ENCODE measurements around the gene ZNF280A. TPM values are rescaled to one million over a fixed set of nuclear protein-coding genes. Genes with fewer than 3 reads are reported as not detected.

Gene ZNF280A
- total RNA-seq, 1 experiment from 2014 or later = 0.22 TPM

DNA sequence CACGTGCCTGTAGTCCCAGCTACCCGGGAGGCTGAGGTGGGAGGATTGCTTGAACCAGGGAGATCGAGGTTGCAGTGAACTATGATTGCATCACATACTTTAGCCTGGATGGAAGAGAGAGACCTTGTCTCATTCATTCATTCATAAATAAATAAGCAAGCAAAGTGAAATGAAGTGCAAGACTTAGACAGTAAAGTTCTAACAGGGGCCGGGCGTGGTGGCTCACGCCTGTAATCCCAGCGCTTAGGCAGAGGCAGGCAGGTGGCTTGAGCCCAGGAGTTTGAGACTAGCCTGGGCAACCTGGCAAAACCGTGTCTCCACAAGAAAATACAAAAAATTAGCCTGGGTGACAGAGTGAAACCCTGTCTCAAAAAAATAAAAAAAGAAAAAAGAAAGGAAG is 1.6 kb upstream of the ZNF280A start (continued):
- TF ChIP-seq, protein P1, sequence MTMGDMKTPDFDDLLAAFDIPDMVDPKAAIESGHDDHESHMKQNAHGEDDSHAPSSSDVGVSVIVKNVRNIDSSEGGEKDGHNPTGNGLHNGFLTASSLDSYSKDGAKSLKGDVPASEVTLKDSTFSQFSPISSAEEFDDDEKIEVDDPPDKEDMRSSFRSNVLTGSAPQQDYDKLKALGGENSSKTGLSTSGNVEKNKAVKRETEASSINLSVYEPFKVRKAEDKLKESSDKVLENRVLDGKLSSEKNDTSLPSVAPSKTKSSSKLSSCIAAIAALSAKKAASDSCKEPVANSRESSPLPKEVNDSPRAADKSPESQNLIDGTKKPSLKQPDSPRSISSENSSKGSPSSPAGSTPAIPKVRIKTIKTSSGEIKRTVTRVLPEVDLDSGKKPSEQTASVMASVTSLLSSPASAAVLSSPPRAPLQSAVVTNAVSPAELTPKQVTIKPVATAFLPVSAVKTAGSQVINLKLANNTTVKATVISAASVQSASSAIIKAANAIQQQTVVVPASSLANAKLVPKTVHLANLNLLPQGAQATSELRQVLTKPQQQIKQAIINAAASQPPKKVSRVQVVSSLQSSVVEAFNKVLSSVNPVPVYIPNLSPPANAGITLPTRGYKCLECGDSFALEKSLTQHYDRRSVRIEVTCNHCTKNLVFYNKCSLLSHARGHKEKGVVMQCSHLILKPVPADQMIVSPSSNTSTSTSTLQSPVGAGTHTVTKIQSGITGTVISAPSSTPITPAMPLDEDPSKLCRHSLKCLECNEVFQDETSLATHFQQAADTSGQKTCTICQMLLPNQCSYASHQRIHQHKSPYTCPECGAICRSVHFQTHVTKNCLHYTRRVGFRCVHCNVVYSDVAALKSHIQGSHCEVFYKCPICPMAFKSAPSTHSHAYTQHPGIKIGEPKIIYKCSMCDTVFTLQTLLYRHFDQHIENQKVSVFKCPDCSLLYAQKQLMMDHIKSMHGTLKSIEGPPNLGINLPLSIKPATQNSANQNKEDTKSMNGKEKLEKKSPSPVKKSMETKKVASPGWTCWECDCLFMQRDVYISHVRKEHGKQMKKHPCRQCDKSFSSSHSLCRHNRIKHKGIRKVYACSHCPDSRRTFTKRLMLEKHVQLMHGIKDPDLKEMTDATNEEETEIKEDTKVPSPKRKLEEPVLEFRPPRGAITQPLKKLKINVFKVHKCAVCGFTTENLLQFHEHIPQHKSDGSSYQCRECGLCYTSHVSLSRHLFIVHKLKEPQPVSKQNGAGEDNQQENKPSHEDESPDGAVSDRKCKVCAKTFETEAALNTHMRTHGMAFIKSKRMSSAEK (CRISPR knock-in tag; IDR thresholded peaks at IDR 0.05; ENCODE audit: borderline replicate concordance) = no peak
- TF ChIP-seq RORB (CRISPR knock-in tag; IDR thresholded peaks at IDR 0.05) (no peak), TCF7 (CRISPR knock-in tag; IDR thresholded peaks at IDR 0.05; ENCODE audit: low read depth) (no peak), ZNF317 (CRISPR knock-in tag; IDR thresholded peaks at IDR 0.05; ENCODE audit: borderline replicate concordance, low read depth) (no peak)

GRCh38 chr22:22520667-22521602 is 865 bp upstream of the ZNF280A start:
- H3K36me3 Mint-ChIP-seq = no peaks in the 10 kb centered on the region
- CTCF ChIA-PET = interaction anchor here (0.8 to 2.7 kb wide), 6 partner anchors 12 to 320 kb away, joined by 3 to 10 read pairs (median 8); partner anchors contain the start of genes PRAME and ZNF280B
- peaks cover 91% of the 10 kb centered on the region for H3K27me3 Mint-ChIP-seq (ENCODE audit: low read depth)
- peaks cover 10% of the 10 kb centered on the region for H3K9me3 Mint-ChIP-seq
- H3K27ac Mint-ChIP-seq = no peak overlapping the region
- H3K4me3 Mint-ChIP-seq = no peak overlapping the region
- ATAC-seq (no peak), DNase-seq (ENCODE audit: low spot score) (no peak)
- POLR2A ChIA-PET = interaction anchor here (1.5 kb wide), 1 partner anchor 12 kb away, joined by 5 read pairs; the partner anchor contains the start of gene ZNF280B
- H3K4me1 Mint-ChIP-seq = peaks cover 14% of the 10 kb centered on the region
- TF ChIP-seq SMAD3 (CRISPR knock-in tag; IDR thresholded peaks at IDR 0.05; ENCODE audit: borderline replicate concordance) (no peak), MLX (CRISPR knock-in tag; IDR thresholded peaks at IDR 0.05) (no peak), RORB (CRISPR knock-in tag; IDR thresholded peaks at IDR 0.05) (no peak), NR1H2 (CRISPR knock-in tag; IDR thresholded peaks at IDR 0.05) (no peak), MYBL2 (CRISPR knock-in tag; IDR thresholded peaks at IDR 0.05) (no peak), ZNF138 (CRISPR knock-in tag; conservative IDR thresholded peaks at IDR 0.05) (no peak), AR (CRISPR knock-in tag; IDR thresholded peaks at IDR 0.05) (no peak), HMGXB4 (CRISPR knock-in tag; IDR thresholded peaks at IDR 0.05) (no peak), SOX15 (CRISPR knock-in tag; IDR thresholded peaks at IDR 0.05) (no peak), GRHL2 (CRISPR knock-in tag; IDR thresholded peaks at IDR 0.05; ENCODE audit: insufficient replicate concordance, severe bottlenecking) (no peak), EMX1 (CRISPR knock-in tag; IDR thresholded peaks at IDR 0.05) (no peak), ETV6 (CRISPR knock-in tag; IDR thresholded peaks at IDR 0.05) (no peak), KAT7 (CRISPR knock-in tag; IDR thresholded peaks at IDR 0.05; ENCODE audit: borderline replicate concordance) (no peak), SP1 (CRISPR knock-in tag; conservative IDR thresholded peaks at IDR 0.05) (no peak), STAT6 (CRISPR knock-in tag; conservative IDR thresholded peaks at IDR 0.05; ENCODE audit: low read depth) (no peak), NFATC4 (CRISPR knock-in tag; IDR thresholded peaks at IDR 0.05) (no peak), CREM (CRISPR knock-in tag; IDR thresholded peaks at IDR 0.05) (no peak)
- TF ChIP-seq, protein P2, sequence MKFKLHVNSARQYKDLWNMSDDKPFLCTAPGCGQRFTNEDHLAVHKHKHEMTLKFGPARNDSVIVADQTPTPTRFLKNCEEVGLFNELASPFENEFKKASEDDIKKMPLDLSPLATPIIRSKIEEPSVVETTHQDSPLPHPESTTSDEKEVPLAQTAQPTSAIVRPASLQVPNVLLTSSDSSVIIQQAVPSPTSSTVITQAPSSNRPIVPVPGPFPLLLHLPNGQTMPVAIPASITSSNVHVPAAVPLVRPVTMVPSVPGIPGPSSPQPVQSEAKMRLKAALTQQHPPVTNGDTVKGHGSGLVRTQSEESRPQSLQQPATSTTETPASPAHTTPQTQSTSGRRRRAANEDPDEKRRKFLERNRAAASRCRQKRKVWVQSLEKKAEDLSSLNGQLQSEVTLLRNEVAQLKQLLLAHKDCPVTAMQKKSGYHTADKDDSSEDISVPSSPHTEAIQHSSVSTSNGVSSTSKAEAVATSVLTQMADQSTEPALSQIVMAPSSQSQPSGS (CRISPR knock-in tag; IDR thresholded peaks at IDR 0.05; ENCODE audit: borderline replicate concordance, low read depth) = no peak
